ENCODE measurements around the gene LDLRAD4.

Gene LDLRAD4

GRCh38 chr18:13526519-13526918 is 308.0 kb downstream of the LDLRAD4 start:
- H3K4me3 ChIP-seq (ENCODE audit: low read depth, low read length): no peak overlapping the region
- no peak for DNase-seq (ENCODE audit: low read depth)
- TF ChIP-seq, protein P1, sequence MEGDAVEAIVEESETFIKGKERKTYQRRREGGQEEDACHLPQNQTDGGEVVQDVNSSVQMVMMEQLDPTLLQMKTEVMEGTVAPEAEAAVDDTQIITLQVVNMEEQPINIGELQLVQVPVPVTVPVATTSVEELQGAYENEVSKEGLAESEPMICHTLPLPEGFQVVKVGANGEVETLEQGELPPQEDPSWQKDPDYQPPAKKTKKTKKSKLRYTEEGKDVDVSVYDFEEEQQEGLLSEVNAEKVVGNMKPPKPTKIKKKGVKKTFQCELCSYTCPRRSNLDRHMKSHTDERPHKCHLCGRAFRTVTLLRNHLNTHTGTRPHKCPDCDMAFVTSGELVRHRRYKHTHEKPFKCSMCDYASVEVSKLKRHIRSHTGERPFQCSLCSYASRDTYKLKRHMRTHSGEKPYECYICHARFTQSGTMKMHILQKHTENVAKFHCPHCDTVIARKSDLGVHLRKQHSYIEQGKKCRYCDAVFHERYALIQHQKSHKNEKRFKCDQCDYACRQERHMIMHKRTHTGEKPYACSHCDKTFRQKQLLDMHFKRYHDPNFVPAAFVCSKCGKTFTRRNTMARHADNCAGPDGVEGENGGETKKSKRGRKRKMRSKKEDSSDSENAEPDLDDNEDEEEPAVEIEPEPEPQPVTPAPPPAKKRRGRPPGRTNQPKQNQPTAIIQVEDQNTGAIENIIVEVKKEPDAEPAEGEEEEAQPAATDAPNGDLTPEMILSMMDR (conservative IDR thresholded peaks at IDR 0.05; ENCODE audit: low read depth, low read length): no peak

DNA sequence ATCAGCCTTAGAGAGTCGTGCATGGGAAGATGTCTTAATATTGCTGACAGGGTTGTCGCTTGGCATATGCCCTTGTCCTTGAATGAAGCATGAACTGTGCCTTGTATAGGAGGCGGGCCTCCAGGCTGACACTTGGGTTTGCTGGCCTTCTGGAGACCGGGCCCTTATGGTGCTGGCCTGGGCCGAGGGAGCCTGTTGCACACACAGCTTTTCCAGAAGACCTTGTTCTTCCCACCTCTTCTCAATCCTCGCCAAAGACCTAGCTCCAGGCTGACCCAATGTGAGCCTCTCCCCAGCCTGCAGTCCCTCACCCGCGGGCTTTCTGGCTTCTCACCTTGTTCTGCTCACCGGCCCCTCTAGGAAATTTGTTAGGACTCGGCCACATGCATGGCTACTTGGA is 308.7 kb downstream of the LDLRAD4 start:
- TF ChIP-seq, protein P1 (conservative IDR thresholded peaks at IDR 0.05; ENCODE audit: low read depth, low read length): no peak
- DNase-seq (ENCODE audit: low read depth): no peak

GRCh38 chr18:13527730-13528129 is 309.2 kb downstream of the LDLRAD4 start:
- no peak overlapping the region for H3K4me3 ChIP-seq (ENCODE audit: low read depth, low read length)
- TF ChIP-seq, protein P1 (conservative IDR thresholded peaks at IDR 0.05; ENCODE audit: low read depth, low read length): no peak
- no peak for DNase-seq (ENCODE audit: low read depth)

More for the DNA sequence above, 308.7 kb downstream of the LDLRAD4 start:
- H3K4me3 ChIP-seq (ENCODE audit: low read depth, low read length): no peak overlapping the region

DNA sequence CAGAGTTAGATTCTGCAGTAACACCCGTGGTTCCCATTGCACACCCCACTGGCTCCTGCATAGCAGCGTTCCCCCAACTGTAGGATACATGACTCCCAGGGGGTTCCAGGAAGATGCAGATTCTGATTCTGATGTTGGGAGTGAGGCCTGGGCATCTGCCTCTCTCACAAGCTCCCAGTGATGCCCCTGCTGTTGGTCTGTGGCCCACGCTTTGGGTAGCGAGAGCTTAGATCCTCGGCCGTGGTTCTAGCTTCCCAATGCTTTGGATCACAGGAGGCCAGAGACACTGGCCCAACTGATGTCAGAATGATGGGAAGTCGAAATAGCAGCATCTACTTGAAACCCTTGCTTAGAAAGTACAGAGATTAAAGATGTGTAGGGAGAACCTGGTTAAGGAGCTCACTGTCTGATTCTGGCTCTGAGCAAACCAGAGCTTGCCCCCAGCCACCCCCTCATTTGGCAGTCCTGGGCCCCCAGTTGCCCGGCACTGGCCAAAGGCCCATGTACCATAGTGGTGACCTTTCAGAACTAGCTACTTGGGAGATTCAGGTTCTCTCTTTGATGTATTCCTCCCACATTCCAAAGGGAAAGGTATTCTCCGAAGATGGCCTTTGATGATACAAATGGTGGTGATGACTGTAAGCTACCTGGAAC is 310.3 kb downstream of the LDLRAD4 start:
- DNase-seq (ENCODE audit: low read depth): no peak
- TF ChIP-seq, protein P1 (conservative IDR thresholded peaks at IDR 0.05; ENCODE audit: low read depth, low read length): no peak

GRCh38 chr18:13530033-13530878 is 311.7 kb downstream of the LDLRAD4 start:
- DNase-seq (ENCODE audit: low read depth): no peak
- H3K4me3 ChIP-seq (ENCODE audit: low read depth, low read length): no peak overlapping the region
- TF ChIP-seq, protein P1 (conservative IDR thresholded peaks at IDR 0.05; ENCODE audit: low read depth, low read length): no peak

More for the DNA sequence above, 310.3 kb downstream of the LDLRAD4 start:
- H3K4me3 ChIP-seq (ENCODE audit: low read depth, low read length): no peak overlapping the region

GRCh38 chr18:13530879-13531387 is 312.4 kb downstream of the LDLRAD4 start:
- H3K4me3 ChIP-seq (ENCODE audit: low read depth, low read length): no peak overlapping the region
- peak; percentile 84 for DNase-seq (ENCODE audit: low read depth)
- TF ChIP-seq, protein P1 (conservative IDR thresholded peaks at IDR 0.05; ENCODE audit: low read depth, low read length): peak; percentile 88
